Activated CD8-positive, alpha-beta T cell treated with anti-CD3 and anti-CD28 coated beads for 36 hours (primary cell): Measurements from ENCODE around the gene FGF22. TPM values are rescaled to one million over a fixed set of nuclear protein-coding genes. Genes with fewer than 3 reads are reported as not detected.

Experiments
- ATAC-seq: fragments of 200-7000 bp; cut with Tn5 transposase; one replicate; pipeline ENCODE4 v1.10.0; 2021; ENCODE audit warnings: mild to moderate bottlenecking, moderate library complexity
- CTCF ChIA-PET: fragments of 350-600 bp; sonication (Branson Sonifier 250); formaldehyde crosslinking; loops from one replicate; lab custom pipeline; 2021; ENCODE audit warnings: antibody characterized with exemption; lab: Charles Lee
- POLR2A ChIA-PET: fragments of 350-600 bp; sonication (Branson Sonifier 250); formaldehyde crosslinking; loops from one replicate; lab custom pipeline; 2021; ENCODE audit warnings: antibody characterized with exemption; lab: Charles Lee
- DNase-seq: peaks from one replicate; pipeline ENCODE4 v3.0.0-alpha.2; 2020
- H3K27ac Mint-ChIP-seq: one replicate; pipeline ENCODE4 v1.8.0; 2021; ENCODE audit warnings: mild to moderate bottlenecking, mixed read lengths
- H3K27me3 Mint-ChIP-seq: one replicate; pipeline ENCODE4 v1.8.0; 2021; ENCODE audit warnings: mixed read lengths
- H3K36me3 Mint-ChIP-seq: one replicate; pipeline ENCODE4 v1.8.0; 2021; ENCODE audit warnings: low read depth, mixed read lengths
- H3K4me1 Mint-ChIP-seq: one replicate; pipeline ENCODE4 v1.8.0; 2021; ENCODE audit warnings: low read depth, mixed read lengths
- H3K4me3 Mint-ChIP-seq: one replicate; pipeline ENCODE4 v1.8.0; 2021; ENCODE audit warnings: mild to moderate bottlenecking, moderate library complexity, mixed read lengths
- H3K9me3 Mint-ChIP-seq: one replicate; pipeline ENCODE4 v1.8.0; 2021; ENCODE audit warnings: mixed read lengths
- CTCF ChIP-seq: fragments of 200-600 bp; IDR thresholded peaks from one replicate; pipeline ENCODE4 v1.8.0; 2022; ENCODE audit warnings: antibody characterized with exemption, mild to moderate bottlenecking
- intact Hi-C: fragments of 100-400 bp; cut with micrococcal nuclease; formaldehyde crosslinking; loops from one replicate; pipeline ENCODE4 v1.10.0; 2022
- total RNA-seq, 2 experiments: library from RNA; stranded (reverse); gene quantifications; one replicate each; pipeline ENCODE4 v1.2.3, GENCODE V29; 2021

FGF22 gene
- total RNA-seq, 2 experiments from 2014 or later: 0.16 TPM; not detected in 1

GRCh38 chr19:677601-678436, 38.1 kb downstream of the FGF22 start:
- Mint-ChIP-seq H3K27ac (no peak overlapping the region), H3K27me3 (peaks cover 17% of the 10 kb centered on the region), H3K36me3 (no peaks in the 10 kb centered on the region), H3K9me3 (no peaks in the 10 kb centered on the region), H3K4me3 (peak overlapping the region; percentile 24), H3K4me1 (peaks cover 5% of the 10 kb centered on the region)
- DNase-seq (no peak), ATAC-seq (no peak)
- intact Hi-C loops: no loop called here
- TF ChIP-seq CTCF: no peak
- ChIA-PET CTCF (interaction anchor here (1.1 to 1.2 kb wide), 2 partner anchors 30 to 172 kb away, joined by 3 read pairs; no protein-coding TSS in a partner anchor), POLR2A (no interaction called here)

- H3K4me3 Mint-ChIP-seq: peak overlapping the region; percentile 79
- peaks cover 5% of the 10 kb centered on the region for H3K4me1 Mint-ChIP-seq
- peaks cover 13% of the 10 kb centered on the region for H3K27me3 Mint-ChIP-seq
- TF ChIP-seq CTCF: no peak
- peak overlapping the region; percentile 49 for H3K27ac Mint-ChIP-seq
- H3K36me3 Mint-ChIP-seq: no peaks in the 10 kb centered on the region
- intact Hi-C loops: no loop called here
- no peaks in the 10 kb centered on the region for H3K9me3 Mint-ChIP-seq
- POLR2A ChIA-PET: interaction anchor here (1.0 to 1.4 kb wide), 4 partner anchors 9 to 128 kb away, joined by 3 to 4 read pairs (median 4); partner anchors contain the start of gene RNF126
- no peak for ATAC-seq
- no peak for DNase-seq
- CTCF ChIA-PET: interaction anchor here (1.0 to 1.2 kb wide), 3 partner anchors 18 to 55 kb away, joined by 3 to 4 read pairs (median 4); no protein-coding TSS in a partner anchor
Measured at GRCh38 chr19:678791-679388, 39.2 kb downstream of the FGF22 start.

GRCh38 chr19:679418-680286, 40.0 kb downstream of the FGF22 start:
- intact Hi-C loops: no loop called here
- peak overlapping the region; percentile 80 for H3K27ac Mint-ChIP-seq
- peak; percentile 33 for TF ChIP-seq CTCF
- ChIA-PET CTCF (interaction anchor here (1.0 to 1.3 kb wide), 4 partner anchors 9 to 55 kb away, joined by 3 to 8 read pairs (median 4); no protein-coding TSS in a partner anchor), POLR2A (interaction anchor here (0.6 to 1.4 kb wide), 7 partner anchors 8 to 403 kb away, joined by 3 to 4 read pairs (median 4); partner anchors contain the start of gene RNF126)
- H3K9me3 Mint-ChIP-seq: no peaks in the 10 kb centered on the region
- H3K4me3 Mint-ChIP-seq: peak overlapping the region; percentile 79
- DNase-seq (peak; percentile 48), ATAC-seq (no peak)
- H3K36me3 Mint-ChIP-seq: no peaks in the 10 kb centered on the region
- peaks cover 11% of the 10 kb centered on the region for H3K27me3 Mint-ChIP-seq
- peaks cover 5% of the 10 kb centered on the region for H3K4me1 Mint-ChIP-seq

- peak; percentile 100 for DNase-seq
- Mint-ChIP-seq H3K4me3 (peak overlapping the region; percentile 79), H3K36me3 (no peaks in the 10 kb centered on the region), H3K4me1 (peaks cover 2% of the 10 kb centered on the region), H3K27ac (peak overlapping the region; percentile 100), H3K9me3 (no peaks in the 10 kb centered on the region), H3K27me3 (peaks cover 5% of the 10 kb centered on the region)
- peak; percentile 82 for ATAC-seq
- ChIA-PET CTCF (interaction anchor here (1.3 to 1.4 kb wide), 2 partner anchors 10 to 14 kb away, joined by 4 to 8 read pairs; no protein-coding TSS in a partner anchor), POLR2A (interaction anchor here (0.6 to 1.2 kb wide), 5 partner anchors 7 to 402 kb away, joined by 3 to 4 read pairs (median 4); partner anchors contain the start of gene RNF126)
- no peak for TF ChIP-seq CTCF
- intact Hi-C loops: no loop called here
Measured at GRCh38 chr19:680287-681028, 40.8 kb downstream of the FGF22 start.
